HepG2 (cell line): Measurements from ENCODE around the gene PLAAT1.

ENCODE experiments used
- CREM ChIP-seq, 2 experiments: sonication (generic) in 1 of 2; formaldehyde crosslinking in 1 of 2; IDR thresholded peaks; 2 replicates each; pipeline versions ENCODE4 v1.4.0 to v1.6.1; 2016 to 2020; ENCODE audit warnings: antibody characterized with exemption in 1 of 2, mild to moderate bottlenecking in 1 of 2, missing genetic modification reagents in 1 of 2
- EZH2 ChIP-seq: conservative IDR thresholded peaks from 2 replicates; pipeline ENCODE4 v1.6.1; 2012; ENCODE audit warnings: mild to moderate bottlenecking, low read depth, low read length, moderate library complexity
- FOXJ3 ChIP-seq: sonication (generic); formaldehyde crosslinking; IDR thresholded peaks from 2 replicates; pipeline ENCODE4 v1.4.0; 2020; ENCODE audit warnings: missing genetic modification reagents, mild to moderate bottlenecking, borderline replicate concordance
- JUND ChIP-seq: sonication (generic); formaldehyde crosslinking; IDR thresholded peaks from 2 replicates; pipeline ENCODE4 v1.8.0; 2022; ENCODE audit warnings: mild to moderate bottlenecking, missing genetic modification reagents
- REPIN1 ChIP-seq: sonication (generic); formaldehyde crosslinking; IDR thresholded peaks from 2 replicates; pipeline ENCODE4 v1.8.0; 2022; ENCODE audit warnings: missing genetic modification reagents, low read depth, mild to moderate bottlenecking, borderline replicate concordance
- YEATS4 ChIP-seq: sonication (generic); formaldehyde crosslinking; IDR thresholded peaks from 2 replicates; pipeline ENCODE4 v1.4.0; 2020; ENCODE audit warnings: missing genetic modification reagents, borderline replicate concordance
- ZNF549 ChIP-seq: sonication (generic); formaldehyde crosslinking; IDR thresholded peaks from 2 replicates; pipeline ENCODE4 v1.5.0; 2020; ENCODE audit warnings: missing genetic modification reagents
- TF ChIP-seq, protein P1 (sequence below), 2 experiments: sonication (generic) in 1 of 2; formaldehyde crosslinking in 1 of 2; IDR thresholded peaks; 2 replicates each; pipeline versions ENCODE4 v1.5.1 to v1.6.1; 2011 to 2020; ENCODE audit warnings: borderline replicate concordance in 1 of 2, low read depth in 1 of 2, low read length in 1 of 2, mild to moderate bottlenecking in 1 of 2, missing genetic modification reagents in 1 of 2, moderate library complexity in 1 of 2

GRCh38 chr3:193214445-193214844 is 26.6 kb upstream of the PLAAT1 start:
- TF ChIP-seq CREM (IDR thresholded peaks at IDR 0.05) (no peak), CREM (CRISPR knock-in tag; IDR thresholded peaks at IDR 0.05) (no peak), FOXJ3 (CRISPR knock-in tag) (no peak), ZNF549 (CRISPR knock-in tag) (no peak), YEATS4 (CRISPR knock-in tag) (no peak), REPIN1 (CRISPR knock-in tag) (no peak), EZH2 (no peak), JUND (no peak)
- TF ChIP-seq, protein P1, sequence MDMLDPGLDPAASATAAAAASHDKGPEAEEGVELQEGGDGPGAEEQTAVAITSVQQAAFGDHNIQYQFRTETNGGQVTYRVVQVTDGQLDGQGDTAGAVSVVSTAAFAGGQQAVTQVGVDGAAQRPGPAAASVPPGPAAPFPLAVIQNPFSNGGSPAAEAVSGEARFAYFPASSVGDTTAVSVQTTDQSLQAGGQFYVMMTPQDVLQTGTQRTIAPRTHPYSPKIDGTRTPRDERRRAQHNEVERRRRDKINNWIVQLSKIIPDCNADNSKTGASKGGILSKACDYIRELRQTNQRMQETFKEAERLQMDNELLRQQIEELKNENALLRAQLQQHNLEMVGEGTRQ (IDR thresholded peaks at IDR 0.05; ENCODE audit: low read depth, low read length) = no peak
- TF ChIP-seq, protein P1 (CRISPR knock-in tag; IDR thresholded peaks at IDR 0.05; ENCODE audit: borderline replicate concordance) = no peak
